NCI-H187 treated with DMSO at 0.1 percent for 48 hours (cell line): Measurements from ENCODE around the gene CHIT1.
"Not testable (repeated sequence)": the region's sequence is repeated elsewhere in the genome, so short reads cannot be mapped to it uniquely, and the experiment has no call there.

ENCODE experiments used
- DNase-seq: peaks from one replicate; lab custom pipeline; 2025; lab: John Stamatoyannopoulos, UW

The CHIT1 gene

GRCh38 chr1:203229471-203230135 lies at the start of gene CHIT1:
Gene CHIT1, minus strand, starts transcription at chr1:203229673. Its CDS starts 37 bp downstream, at chr1:203229636.
- DNase-seq = no peak

- no peak for DNase-seq
These were observed 49.5 kb upstream of the CHIT1 start for GRCh38 chr1:203278885-203279406.

- peak; percentile 79 for DNase-seq
These were observed 48.8 kb upstream of the CHIT1 start for GRCh38 chr1:203278082-203278884.

- DNase-seq = no peak
These were observed 47.6 kb upstream of the CHIT1 start for GRCh38 chr1:203276916-203277545.

- no peak for DNase-seq
These were observed 46.9 kb upstream of the CHIT1 start for GRCh38 chr1:203276408-203276807.

GRCh38 chr1:203275656-203276272 lies 46.3 kb upstream of the CHIT1 start:
- no peak for DNase-seq

GRCh38 chr1:203274603-203275381 lies 45.3 kb upstream of the CHIT1 start:
- DNase-seq = no peak

- DNase-seq = no peak
These were observed 44.6 kb upstream of the CHIT1 start for GRCh38 chr1:203273869-203274602.

GRCh38 chr1:203273206-203273868 lies 43.9 kb upstream of the CHIT1 start:
- DNase-seq = peak; percentile 93

GRCh38 chr1:203272633-203273205 lies 43.2 kb upstream of the CHIT1 start:
- DNase-seq = no peak

- DNase-seq = no peak
These were observed 42.6 kb upstream of the CHIT1 start for GRCh38 chr1:203271962-203272632.

GRCh38 chr1:203271018-203271743 lies 41.7 kb upstream of the CHIT1 start:
- DNase-seq = peak; percentile 77

GRCh38 chr1:203270448-203270847 lies 41.0 kb upstream of the CHIT1 start:
- no peak for DNase-seq

- DNase-seq = no peak
These were observed 40.2 kb upstream of the CHIT1 start for GRCh38 chr1:203269654-203270020.

GRCh38 chr1:203268901-203269653 lies 39.6 kb upstream of the CHIT1 start:
- DNase-seq = peak; percentile 88

- no peak for DNase-seq
These were observed 38.4 kb upstream of the CHIT1 start for GRCh38 chr1:203267912-203268311.

- peak; percentile 95 for DNase-seq
These were observed 37.9 kb upstream of the CHIT1 start for GRCh38 chr1:203267347-203267846.

- DNase-seq = not testable (repeated sequence)
These were observed 36.7 kb upstream of the CHIT1 start for GRCh38 chr1:203266140-203266539.
